HepG2 (cell line): ENCODE results near the gene KRTAP10-2. TPM values are rescaled to one million over a fixed set of nuclear protein-coding genes. Genes with fewer than 3 reads are reported as not detected.

Source experiments
- EZH2 ChIP-seq: conservative IDR thresholded peaks from 2 replicates; pipeline ENCODE4 v1.6.1; 2012; ENCODE audit warnings: mild to moderate bottlenecking, low read depth, low read length, moderate library complexity
- GATAD1 ChIP-seq: IDR thresholded peaks from 2 replicates; pipeline ENCODE4 v1.6.1; 2016; ENCODE audit warnings: missing genetic modification reagents, missing compliant biosample characterization
- IKZF4 ChIP-seq: sonication (generic); formaldehyde crosslinking; IDR thresholded peaks from 2 replicates; pipeline ENCODE4 v1.5.1; 2020; ENCODE audit warnings: borderline replicate concordance, mild to moderate bottlenecking, low read depth, missing genetic modification reagents; ENCODE audit errors: not compliant biosample characterization
- MEF2D ChIP-seq: sonication (generic); formaldehyde crosslinking; IDR thresholded peaks from 2 replicates; pipeline ENCODE4 v1.5.1; 2020; ENCODE audit warnings: mild to moderate bottlenecking, missing genetic modification reagents
- PLSCR1 ChIP-seq: sonication (generic); formaldehyde crosslinking; IDR thresholded peaks from 2 replicates; pipeline ENCODE4 v1.5.0; 2020; ENCODE audit warnings: missing genetic modification reagents, mild to moderate bottlenecking, borderline replicate concordance
- RBM22 ChIP-seq: fragments of 200-400 bp; formaldehyde crosslinking; optimal IDR thresholded peaks from 2 replicates; pipeline ENCODE3; 2017; ENCODE audit warnings: mild to moderate bottlenecking, low read length, moderate library complexity
- SP1 ChIP-seq, 2 experiments: fragments of 450-650 bp in 1 of 2; sonication (generic) in 1 of 2; formaldehyde crosslinking in 1 of 2; IDR thresholded peaks; 2 replicates each; pipeline versions ENCODE4 v1.4.0 to v1.6.1; 2016 to 2020; ENCODE audit warnings: missing genetic modification reagents in 1 of 2
- SP4 ChIP-seq: sonication (generic); formaldehyde crosslinking; IDR thresholded peaks from 2 replicates; pipeline ENCODE4 v1.8.1; 2023; ENCODE audit warnings: mild to moderate bottlenecking, missing genetic modification reagents
- UBTF ChIP-seq: sonication (generic); formaldehyde crosslinking; IDR thresholded peaks from 2 replicates; pipeline ENCODE4 v1.4.0; 2020; ENCODE audit warnings: mild to moderate bottlenecking, missing genetic modification reagents
- ZBTB26 ChIP-seq: IDR thresholded peaks from 2 replicates; pipeline ENCODE4 v1.6.1; 2016; ENCODE audit warnings: missing compliant biosample characterization, missing genetic modification reagents, borderline replicate concordance
- ZBTB40 ChIP-seq, 2 experiments: fragments of 450-650 bp in 1 of 2; sonication (generic) in 1 of 2; formaldehyde crosslinking in 1 of 2; IDR thresholded peaks; 2 replicates each; pipeline versions ENCODE4 v1.6.1 to v1.8.0; 2016 to 2022; ENCODE audit warnings: antibody characterized with exemption in 1 of 2, mild to moderate bottlenecking in 1 of 2, missing genetic modification reagents in 1 of 2
- ZNF691 ChIP-seq: sonication (generic); formaldehyde crosslinking; IDR thresholded peaks from 2 replicates; pipeline ENCODE4 v1.4.0; 2020; ENCODE audit warnings: missing genetic modification reagents, low read depth, mild to moderate bottlenecking, borderline replicate concordance
- ZNF7 ChIP-seq: IDR thresholded peaks from 2 replicates; pipeline ENCODE4 v1.6.1; 2016; ENCODE audit warnings: missing biosample characterization, missing genetic modification reagents
- polyA plus RNA-seq, 8 experiments: library from polyadenylated mRNA; depleted of rRNA in 3 of 8; stranded (reverse) in 7 of 8; unstranded in 1 of 8; fragments of >200 nt; fragmentation: Illumina TruSeq in 4 of 8; extraction: Trizol in 4 of 8; gene quantifications; 2 replicates each; pipeline versions ENCODE4 v1.2.1 to v1.2.3, GENCODE V29; 2011 to 2016; ENCODE audit warnings: low read depth in 4 of 8, missing spikeins in 1 of 8, mixed read lengths in 1 of 8; ENCODE audit not compliant: insufficient read depth in 1 of 8
- total RNA-seq, 5 experiments: library from RNA; depleted of rRNA; stranded (reverse); fragments of >200 nt; fragmentation: Illumina TruSeq; extraction: Trizol; gene quantifications; 2 replicates each; pipeline ENCODE4 v1.2.3, GENCODE V29; 2016; ENCODE audit warnings: low read depth in 1 of 5

Gene KRTAP10-2
- total and polyA plus RNA-seq, 2 of the 13 experiments (the other 11 are each of a cell fraction or from before 2014, with no cell fraction given), result not detected

GRCh38 chr21:44517175-44517899 lies 34.0 kb downstream of the KRTAP10-2 start (continued):
- TF ChIP-seq ZNF691 (CRISPR knock-in tag) (peak; percentile 63; the same call in 1 of the 2 replicates), ZBTB26 (CRISPR knock-in tag) (no peak), MEF2D (CRISPR knock-in tag) (0 out of 2 replicates have a peak, but pooled peaks have one; percentile 39), SP1 (IDR thresholded peaks at IDR 0.05) (no peak), SP1 (CRISPR knock-in tag; IDR thresholded peaks at IDR 0.05) (0 out of 2 replicates have a peak, but pooled peaks have one; percentile 24), RBM22 (peak; percentile 36), PLSCR1 (CRISPR knock-in tag) (no peak), SP4 (CRISPR knock-in tag) (peak; percentile 44; the same call in 1 of the 2 replicates), UBTF (no peak), EZH2 (no peak), GATAD1 (CRISPR knock-in tag) (peak; percentile 89), IKZF4 (CRISPR knock-in tag) (no peak), ZNF7 (CRISPR knock-in tag) (no peak), ZBTB40 (IDR thresholded peaks at IDR 0.05) (no peak), ZBTB40 (CRISPR knock-in tag; IDR thresholded peaks at IDR 0.05) (no peak)
